Mucosa of stomach (tissue), 1 donor: ENCODE measurements around the gene TFDP2.
"Not testable (repeated sequence)": the region's sequence is repeated elsewhere in the genome, so short reads cannot be mapped to it uniquely, and the experiment has no call there.

ENCODE experiments used
- H3K27me3 ChIP-seq: one replicate; pipeline ENCODE4 v1.7.0; 2013; ENCODE audit warnings: mild to moderate bottlenecking, low read length; ENCODE audit not compliant: control insufficient read depth, insufficient read depth
- H3K36me3 ChIP-seq: one replicate; pipeline ENCODE4 v1.7.0; 2013; ENCODE audit warnings: low read length; ENCODE audit not compliant: control insufficient read depth, insufficient read depth
- H3K4me1 ChIP-seq: one replicate; pipeline ENCODE4 v1.7.0; 2013; ENCODE audit warnings: mild to moderate bottlenecking, low read length; ENCODE audit not compliant: control insufficient read depth, insufficient read depth
- H3K4me3 ChIP-seq: one replicate; pipeline ENCODE4 v1.7.0; 2013; ENCODE audit warnings: low read length
- H3K9ac ChIP-seq: one replicate; pipeline ENCODE4 v1.7.0; 2013; ENCODE audit warnings: mild to moderate bottlenecking, low read length, moderate library complexity
- H3K9me3 ChIP-seq: one replicate; pipeline ENCODE4 v1.7.0; 2013; ENCODE audit warnings: mild to moderate bottlenecking, low read length, moderate library complexity; ENCODE audit not compliant: control insufficient read depth
- donor health status: Pancreatic carcinoma.

Gene TFDP2

GRCh38 chr3:142003291-142003690 is 146.1 kb downstream of the TFDP2 start:
- Histone ChIP-seq H3K9me3 (no peaks in the 10 kb centered on the region), H3K36me3 (no peaks in the 10 kb centered on the region), H3K27me3 (no peaks in the 10 kb centered on the region), H3K9ac (no peak overlapping the region), H3K4me3 (no peak overlapping the region), H3K4me1 (no peaks in the 10 kb centered on the region)

GRCh38 chr3:142000325-142000870 is 148.9 kb downstream of the TFDP2 start:
- Histone ChIP-seq H3K4me3 (no peak overlapping the region), H3K27me3 (no peaks in the 10 kb centered on the region), H3K4me1 (no peaks in the 10 kb centered on the region), H3K9ac (no peak overlapping the region), H3K36me3 (no peaks in the 10 kb centered on the region), H3K9me3 (no peaks in the 10 kb centered on the region)

DNA sequence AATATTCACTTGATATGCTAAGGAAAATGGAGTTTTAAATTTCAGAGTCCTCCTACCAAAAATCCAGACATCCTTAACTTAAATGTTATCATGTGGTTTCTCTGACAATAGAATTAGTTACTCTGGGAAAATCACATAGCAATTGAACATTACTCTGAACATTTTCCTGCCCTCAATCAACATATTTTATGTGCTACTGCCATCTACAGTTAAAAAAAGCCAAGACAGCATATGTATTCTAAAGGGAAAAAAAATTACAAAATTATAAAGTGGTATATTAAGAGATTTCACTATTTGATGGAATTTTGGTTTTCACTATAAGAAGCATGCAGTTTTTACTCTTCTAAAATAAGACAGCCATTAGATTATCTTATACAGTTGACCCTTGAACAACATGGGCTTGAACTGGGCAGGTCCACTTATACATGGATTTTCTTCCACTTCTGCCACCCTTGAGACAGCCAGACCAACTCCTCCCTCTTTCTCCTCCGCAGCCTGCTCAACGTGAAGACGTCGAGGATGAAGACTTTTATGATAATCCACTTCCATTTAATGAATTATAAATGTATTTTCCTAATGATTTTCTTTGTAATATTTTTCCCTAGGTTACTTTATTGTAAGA is 150.6 kb downstream of the TFDP2 start:
- no peaks in the 10 kb centered on the region for H3K9me3 ChIP-seq
- H3K36me3 ChIP-seq, result no peaks in the 10 kb centered on the region
- no peak overlapping the region for H3K4me3 ChIP-seq
- H3K27me3 ChIP-seq, result no peaks in the 10 kb centered on the region
- H3K4me1 ChIP-seq, result no peaks in the 10 kb centered on the region
- H3K9ac ChIP-seq, result no peak overlapping the region

DNA sequence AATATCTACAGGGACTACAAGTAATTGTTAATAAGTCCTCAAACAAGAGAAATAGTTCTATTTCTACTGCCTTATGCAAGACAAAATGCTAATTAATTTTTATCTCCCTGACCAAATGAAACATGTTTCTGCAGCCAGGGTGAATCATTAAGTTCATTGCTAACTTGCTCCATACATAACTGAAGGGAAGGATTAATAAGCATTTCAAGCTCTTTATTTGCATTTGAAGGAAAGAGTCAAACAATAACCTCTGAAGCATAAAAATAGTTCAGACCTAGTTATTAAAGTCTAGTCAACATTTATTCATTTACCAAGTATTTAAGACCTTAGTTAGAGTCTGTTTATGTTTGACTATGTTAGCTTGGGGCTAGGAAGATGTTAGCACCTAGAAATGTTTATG is 152.9 kb downstream of the TFDP2 start:
- no peak overlapping the region for H3K9ac ChIP-seq
- no peaks in the 10 kb centered on the region for H3K27me3 ChIP-seq
- no peak overlapping the region for H3K4me3 ChIP-seq
- H3K4me1 ChIP-seq, result no peaks in the 10 kb centered on the region
- H3K9me3 ChIP-seq, result no peaks in the 10 kb centered on the region
- H3K36me3 ChIP-seq, result no peaks in the 10 kb centered on the region

GRCh38 chr3:141994856-141995255 is 154.5 kb downstream of the TFDP2 start:
- H3K36me3 ChIP-seq, result no peaks in the 10 kb centered on the region
- no peaks in the 10 kb centered on the region for H3K27me3 ChIP-seq
- H3K9me3 ChIP-seq, result no peaks in the 10 kb centered on the region
- H3K9ac ChIP-seq, result no peak overlapping the region
- no peaks in the 10 kb centered on the region for H3K4me1 ChIP-seq
- H3K4me3 ChIP-seq, result no peak overlapping the region

- no peak overlapping the region for H3K9ac ChIP-seq
- no peak overlapping the region for H3K4me3 ChIP-seq
- H3K27me3 ChIP-seq, result no peaks in the 10 kb centered on the region
- no peaks in the 10 kb centered on the region for H3K9me3 ChIP-seq
- no peaks in the 10 kb centered on the region for H3K4me1 ChIP-seq
- no peaks in the 10 kb centered on the region for H3K36me3 ChIP-seq
These were observed 156.8 kb downstream of the TFDP2 start for GRCh38 chr3:141992512-141992911.

DNA sequence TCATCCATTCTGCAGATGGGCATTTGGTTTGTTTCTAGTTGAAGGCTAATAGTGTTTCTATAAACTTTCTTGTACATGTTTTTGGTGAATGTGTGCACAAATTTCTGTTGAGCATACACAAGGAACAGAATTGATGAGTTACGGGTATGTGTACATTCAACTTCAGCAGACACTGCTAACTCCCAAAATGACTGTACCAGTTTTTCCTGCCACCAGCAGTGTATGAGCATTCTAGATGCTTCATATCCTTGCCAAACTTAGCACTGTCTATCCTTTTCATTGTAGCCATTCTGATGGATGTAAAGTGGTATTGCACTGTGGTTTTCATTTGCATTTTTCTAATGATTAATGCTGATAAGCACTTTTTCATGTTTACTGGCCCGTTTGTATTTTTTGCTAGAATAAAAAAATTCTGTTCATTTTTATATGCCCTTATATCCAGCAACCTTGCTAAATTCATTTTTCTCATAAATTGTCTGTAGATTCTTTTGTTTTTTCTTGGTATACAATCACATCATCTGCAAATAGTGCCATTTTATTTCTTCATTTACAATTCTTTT is 162.7 kb downstream of the TFDP2 start:
- Histone ChIP-seq H3K4me3 (no peak overlapping the region), H3K36me3 (no peaks in the 10 kb centered on the region), H3K9me3 (no peaks in the 10 kb centered on the region), H3K27me3 (no peaks in the 10 kb centered on the region), H3K9ac (no peak overlapping the region), H3K4me1 (no peaks in the 10 kb centered on the region)

DNA sequence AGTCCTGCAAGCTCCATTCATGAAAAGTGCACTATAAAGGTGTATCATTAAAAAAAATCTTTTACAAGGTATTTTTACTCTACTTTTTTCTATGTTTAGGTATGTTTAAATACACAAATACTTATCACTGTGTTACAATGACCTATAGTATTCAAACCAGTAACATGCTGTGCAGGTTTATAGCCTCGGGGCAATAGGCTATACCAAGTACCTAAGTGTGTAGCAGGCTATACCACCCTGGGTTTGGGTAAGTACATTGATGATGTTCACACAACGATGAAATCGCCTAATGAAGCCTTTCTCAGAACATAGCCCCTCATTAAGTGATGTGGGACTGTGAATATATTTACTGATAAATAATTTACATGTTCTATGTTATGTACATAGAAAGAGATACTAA is 168.3 kb downstream of the TFDP2 start:
- H3K9me3 ChIP-seq, result no peaks in the 10 kb centered on the region
- H3K9ac ChIP-seq, result no peak overlapping the region
- H3K27me3 ChIP-seq, result no peaks in the 10 kb centered on the region
- no peak overlapping the region for H3K4me3 ChIP-seq
- H3K4me1 ChIP-seq, result no peaks in the 10 kb centered on the region
- no peaks in the 10 kb centered on the region for H3K36me3 ChIP-seq

GRCh38 chr3:141979050-141979671 is 170.2 kb downstream of the TFDP2 start:
- Histone ChIP-seq H3K4me1 (no peaks in the 10 kb centered on the region), H3K4me3 (no peak overlapping the region), H3K9ac (no peak overlapping the region), H3K36me3 (no peaks in the 10 kb centered on the region), H3K9me3 (no peaks in the 10 kb centered on the region), H3K27me3 (no peaks in the 10 kb centered on the region)

DNA sequence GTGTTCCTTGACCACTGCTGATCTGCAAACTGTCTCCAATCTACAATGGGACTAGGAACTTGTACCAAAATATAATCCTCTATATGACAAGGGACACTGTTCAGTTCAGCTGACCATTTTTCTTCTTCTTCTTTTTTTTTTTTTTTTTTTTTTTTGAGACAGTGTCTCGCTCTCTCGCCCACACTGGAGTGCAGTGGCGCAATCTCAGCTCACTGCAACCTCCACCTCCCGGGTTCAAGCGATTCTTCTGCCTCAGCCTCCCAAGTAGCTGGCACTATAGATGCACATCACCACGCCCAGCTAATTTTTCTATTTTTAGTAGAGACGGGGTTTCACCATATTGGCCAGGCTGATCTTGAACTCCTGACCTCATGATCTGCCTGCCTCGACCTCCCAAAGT is 174.6 kb downstream of the TFDP2 start:
- not testable (repeated sequence) for H3K4me1 ChIP-seq, H3K9me3 ChIP-seq, H3K27me3 ChIP-seq, H3K4me3 ChIP-seq, H3K9ac ChIP-seq, H3K36me3 ChIP-seq

- no peaks in the 10 kb centered on the region for H3K36me3 ChIP-seq
- H3K4me1 ChIP-seq, result no peaks in the 10 kb centered on the region
- no peaks in the 10 kb centered on the region for H3K27me3 ChIP-seq
- no peak overlapping the region for H3K4me3 ChIP-seq
- H3K9me3 ChIP-seq, result no peaks in the 10 kb centered on the region
- no peak overlapping the region for H3K9ac ChIP-seq
These were observed 176.9 kb downstream of the TFDP2 start for GRCh38 chr3:141972399-141972798.

- no peaks in the 10 kb centered on the region for H3K9me3 ChIP-seq
- no peaks in the 10 kb centered on the region for H3K4me1 ChIP-seq
- H3K27me3 ChIP-seq, result no peaks in the 10 kb centered on the region
- H3K4me3 ChIP-seq, result no peak overlapping the region
- H3K9ac ChIP-seq, result no peak overlapping the region
- H3K36me3 ChIP-seq, result no peaks in the 10 kb centered on the region
These were observed 177.8 kb downstream of the TFDP2 start for GRCh38 chr3:141971571-141971970.
